ELF-1 (cell line): Measurements from ENCODE around the gene ATP11C.
A peak's percentile ranks its signal among the peaks of the same experiment; 100 is the strongest.
"Not testable (repeated sequence)": the region's sequence is repeated elsewhere in the genome, so short reads cannot be mapped to it uniquely, and the experiment has no call there.

Experiments
- DNase-seq: peaks from one replicate; pipeline ENCODE4 v3.0.0-alpha.2; 2016; ENCODE audit warnings: low read depth, low spot score

ATP11C gene

GRCh38 chrX:139724626-139725025, 208.2 kb downstream of the ATP11C start:
- no peak for DNase-seq

- DNase-seq = no peak
Measured at GRCh38 chrX:139720979-139721378, 211.9 kb downstream of the ATP11C start.

- peak; percentile 90 for DNase-seq
Measured at GRCh38 chrX:139720136-139720535, 212.7 kb downstream of the ATP11C start.

- DNase-seq = no peak
Measured at GRCh38 chrX:139708067-139708466, 224.8 kb downstream of the ATP11C start, which contains the start of gene MCF2. MCF2 (minus strand) TSS chrX:139708167; CDS start chrX:139651744, 56,423 bp downstream.

GRCh38 chrX:139702658-139703057, 230.2 kb downstream of the ATP11C start:
- no peak for DNase-seq

GRCh38 chrX:139692908-139693307, 239.9 kb downstream of the ATP11C start:
- DNase-seq = no peak

GRCh38 chrX:139692506-139692849, 240.4 kb downstream of the ATP11C start:
- DNase-seq = peak; percentile 53

GRCh38 chrX:139691843-139692505, 240.9 kb downstream of the ATP11C start:
- DNase-seq = peak; percentile 59

GRCh38 chrX:139691493-139691842, 241.4 kb downstream of the ATP11C start:
- DNase-seq = peak; percentile 25

- not testable (repeated sequence) for DNase-seq
Measured at GRCh38 chrX:139685175-139685574, 247.7 kb downstream of the ATP11C start.

GRCh38 chrX:139680356-139680755, 252.5 kb downstream of the ATP11C start:
- DNase-seq = no peak
